Measurements from ENCODE around the gene RAPGEF1.

- TF ChIP-seq POLR2A (IDR thresholded peaks at IDR 0.05) (no peak), CTCF (IDR thresholded peaks at IDR 0.05) (no peak)
Observed at GRCh38 chr9:131707050-131707449, 32.8 kb downstream of the RAPGEF1 start.
